Activated effector memory CD4-positive, alpha-beta T cell treated with anti-CD3 and anti-CD28 coated beads, Interleukin-2, amount 50 U/mL, for 16 hours (primary cell): ENCODE data around the gene SLC38A2.
"Not testable (repeated sequence)": the region's sequence is repeated elsewhere in the genome, so short reads cannot be mapped to it uniquely, and the experiment has no call there.

Experiments used
- DNase-seq: peaks from one replicate; pipeline ENCODE4 v3.0.0-alpha.2; 2020

The SLC38A2 gene

DNA sequence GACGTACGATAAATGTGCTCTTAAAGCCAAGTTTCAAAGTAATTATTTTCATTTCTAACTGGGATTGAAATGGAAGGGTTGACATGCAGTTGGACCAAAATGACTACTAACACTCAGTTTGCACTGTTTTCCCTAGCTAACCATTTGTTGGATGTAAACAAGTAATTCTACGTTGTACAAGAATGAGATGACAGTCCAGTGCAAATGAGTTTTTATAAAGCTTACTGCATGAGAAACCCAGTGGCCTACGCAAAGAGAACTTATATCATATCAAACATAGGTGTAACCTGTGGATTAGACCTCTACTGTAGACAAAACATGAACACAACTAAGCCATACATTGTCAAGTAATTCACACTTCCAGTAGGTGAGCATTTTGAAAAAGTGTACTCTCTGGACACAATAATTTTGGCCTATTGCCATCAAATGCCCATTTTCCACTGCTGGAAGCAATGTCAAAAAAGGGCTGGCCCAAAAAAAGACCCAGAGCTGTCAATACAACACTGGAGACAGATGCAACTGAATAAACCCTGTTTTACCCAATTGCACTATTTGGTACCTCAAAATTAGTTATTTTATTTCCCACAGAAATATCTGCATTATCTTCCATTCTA is 12.8 kb downstream of the SLC38A2 start:
- DNase-seq, result no peak

- no peak for DNase-seq
Observed at GRCh38 chr12:46358791-46359666, 13.5 kb downstream of the SLC38A2 start.

GRCh38 chr12:46358325-46358700 is 14.3 kb downstream of the SLC38A2 start:
- no peak for DNase-seq

DNA sequence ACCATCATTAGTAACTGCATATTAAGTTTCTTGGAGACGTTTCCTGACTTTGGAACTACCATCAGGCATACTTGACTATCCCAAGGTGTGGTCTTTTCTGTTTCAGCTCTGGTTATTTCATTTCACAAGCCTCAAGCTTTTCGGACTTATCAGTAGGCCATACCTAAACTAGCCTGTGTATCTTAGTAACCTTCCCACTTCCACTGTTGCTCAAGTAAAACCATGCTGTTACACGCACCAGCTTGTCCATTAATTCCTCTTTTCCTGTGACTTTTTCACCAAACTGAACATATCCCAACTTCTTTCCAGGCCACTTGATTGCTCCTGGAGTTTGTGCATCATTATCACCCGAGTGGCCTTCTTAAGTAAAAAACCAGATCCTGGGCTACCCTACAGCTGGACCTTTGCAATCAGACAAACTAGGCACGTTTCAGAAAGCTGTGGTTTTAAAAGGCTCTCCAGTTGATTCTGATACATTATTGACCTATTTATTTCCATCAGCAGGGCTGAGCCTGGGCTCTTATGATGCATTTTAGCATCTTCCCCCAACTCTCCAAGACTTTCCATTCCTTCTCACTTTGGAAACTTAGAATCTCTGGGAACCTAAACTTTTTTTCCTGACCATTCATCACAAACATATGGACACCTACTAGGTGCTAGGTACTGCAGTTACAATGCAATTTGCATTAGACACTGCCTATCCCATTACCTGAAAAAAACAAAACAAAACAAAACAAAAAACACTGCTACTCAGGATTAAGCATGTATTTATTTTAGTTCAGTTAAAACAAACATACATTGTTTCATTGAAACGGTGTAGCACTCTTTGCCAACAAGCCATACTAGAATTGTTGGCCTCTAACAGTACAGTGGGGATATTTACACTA is 14.9 kb downstream of the SLC38A2 start:
- DNase-seq, result no peak

- no peak for DNase-seq
Observed at GRCh38 chr12:46356655-46357437, 15.7 kb downstream of the SLC38A2 start.

- no peak for DNase-seq
Observed at GRCh38 chr12:46354802-46355199, 17.8 kb downstream of the SLC38A2 start.

- no peak for DNase-seq
Observed at GRCh38 chr12:46354111-46354801, 18.3 kb downstream of the SLC38A2 start.

DNA sequence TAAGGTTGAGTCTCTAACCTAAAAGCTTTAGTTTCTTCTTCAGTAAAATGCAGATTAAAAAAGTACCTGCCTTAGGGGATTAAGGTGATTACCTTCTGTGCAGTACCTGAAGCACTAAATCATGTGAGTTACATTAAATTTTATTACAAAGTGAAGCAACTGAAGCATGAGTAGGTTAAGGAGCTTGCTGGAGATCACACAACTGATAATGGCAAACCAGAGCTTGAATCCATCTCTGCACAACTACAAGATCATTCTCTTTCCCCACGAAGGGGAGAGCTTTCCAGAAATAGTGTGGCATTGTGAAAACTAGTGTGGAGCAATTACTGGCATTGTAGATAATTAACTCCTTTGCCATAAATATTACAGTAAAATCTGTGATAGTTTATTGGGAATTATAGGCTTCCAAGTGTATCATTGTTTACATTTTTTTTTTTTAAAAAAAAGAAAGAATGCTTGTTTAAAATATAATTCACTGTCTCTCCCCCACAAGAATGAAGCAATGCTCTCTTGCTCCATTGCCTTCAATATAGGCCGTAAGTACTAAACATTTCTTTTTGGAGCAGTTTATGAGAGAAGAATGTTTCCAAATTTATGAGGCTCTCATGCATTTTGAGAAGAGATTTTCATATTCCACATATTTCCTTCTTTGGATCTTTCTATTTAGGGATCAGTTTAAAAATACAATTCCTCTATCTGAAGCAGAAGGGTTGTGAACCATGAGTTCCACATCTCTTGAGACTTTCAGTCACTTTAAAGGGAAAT is 20.5 kb downstream of the SLC38A2 start:
- no peak for DNase-seq

DNA sequence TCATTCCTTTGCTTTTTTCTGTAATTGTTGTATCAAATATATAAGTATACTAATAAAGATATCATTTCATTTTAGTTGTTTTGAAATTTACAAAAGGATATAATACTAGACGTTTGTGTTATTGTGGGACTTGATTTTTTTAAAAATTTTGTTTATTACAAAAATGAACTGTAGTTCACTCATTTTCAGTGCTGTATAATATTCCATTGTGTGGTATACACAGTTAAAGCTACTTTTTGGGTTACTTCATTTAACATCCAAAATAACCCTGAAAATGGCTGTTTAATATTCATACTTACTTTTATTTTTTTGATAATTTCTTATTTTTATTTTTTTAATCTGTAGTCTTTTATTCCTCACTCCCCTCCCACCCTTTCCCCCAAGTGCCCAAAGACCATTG is 21.4 kb downstream of the SLC38A2 start:
- DNase-seq, result no peak

- DNase-seq, result no peak
Observed at GRCh38 chr12:46349253-46349652, 23.3 kb downstream of the SLC38A2 start.

DNA sequence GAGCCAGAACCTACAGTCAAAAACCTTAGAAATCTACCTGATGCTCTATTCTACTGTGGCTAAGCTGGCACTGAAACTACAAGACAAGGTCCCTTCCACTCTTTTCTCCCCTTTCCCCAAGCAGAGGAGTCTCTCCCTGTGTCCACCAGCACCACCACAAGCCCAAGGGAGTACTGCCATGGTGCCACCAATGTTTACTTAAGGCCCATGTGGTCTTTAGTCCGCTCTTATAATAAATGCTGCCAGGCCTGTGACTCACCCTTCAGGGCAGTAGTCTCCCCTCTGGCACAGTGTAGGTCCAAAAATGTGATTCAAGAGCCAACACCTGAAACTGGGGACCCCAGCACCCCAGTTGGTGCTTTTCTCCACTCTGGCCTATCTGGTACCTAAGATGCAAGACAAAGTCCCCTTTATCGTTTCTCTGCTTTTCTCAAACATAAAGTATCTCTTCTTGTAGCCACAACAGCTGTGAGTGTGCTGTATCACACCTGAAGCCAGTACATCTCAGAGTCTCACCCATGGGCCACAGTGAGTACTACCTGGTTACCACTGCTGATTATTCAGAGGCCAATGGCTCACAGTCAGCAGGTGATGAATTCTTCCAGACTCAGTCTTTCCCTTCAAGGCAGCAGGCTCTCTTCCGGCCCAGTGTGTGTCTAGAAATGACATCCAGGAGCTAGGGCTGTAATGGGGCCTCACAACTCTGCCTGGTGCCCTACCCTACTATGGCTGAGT is 29.3 kb downstream of the SLC38A2 start:
- no peak for DNase-seq

DNA sequence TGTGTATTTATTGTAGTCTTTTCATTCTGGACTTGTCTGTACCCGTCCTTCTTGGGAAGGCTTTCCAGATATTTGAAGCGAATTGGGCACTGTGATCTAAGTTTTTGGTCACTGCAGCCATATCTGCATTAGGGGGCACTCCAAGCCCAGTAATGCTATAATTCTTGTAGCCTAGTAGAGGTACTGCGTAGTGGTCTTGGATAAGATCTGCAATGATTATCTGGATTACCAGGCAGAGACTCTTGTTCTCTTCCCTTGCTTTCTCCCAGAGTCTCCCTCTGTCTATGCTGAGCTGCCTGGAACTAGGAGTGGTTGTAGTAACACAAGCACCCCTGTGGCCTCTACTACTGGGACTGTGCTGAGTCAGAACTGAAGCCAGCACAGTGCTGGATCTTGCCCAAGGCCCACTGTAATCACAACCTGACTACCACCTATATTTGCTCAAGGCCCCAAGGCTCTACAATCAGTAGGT is 30.0 kb downstream of the SLC38A2 start:
- DNase-seq, result peak; percentile 65

GRCh38 chr12:46339051-46339450 is 33.5 kb downstream of the SLC38A2 start:
- DNase-seq, result no peak

- no peak for DNase-seq
Observed at GRCh38 chr12:46332260-46332659, 40.3 kb downstream of the SLC38A2 start.

DNA sequence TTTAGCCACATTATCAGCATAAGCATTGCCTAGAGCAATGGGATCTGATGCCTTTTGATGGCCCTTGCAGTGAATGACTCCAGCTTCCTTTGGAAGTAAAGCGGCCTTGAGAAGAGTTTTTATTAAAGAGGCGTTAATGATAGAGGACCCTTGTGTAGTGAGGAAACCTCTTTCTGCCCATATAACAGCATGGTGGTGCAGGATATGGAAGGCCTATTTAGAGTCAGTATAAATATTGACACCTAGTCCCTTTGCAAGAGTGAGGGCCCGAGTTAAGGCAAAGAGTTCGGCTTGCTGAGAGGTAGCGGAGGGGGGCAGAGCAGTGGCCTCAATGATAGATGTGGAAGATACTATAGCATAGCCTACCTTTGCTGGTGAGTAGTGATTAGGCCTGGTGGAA is 47.5 kb downstream of the SLC38A2 start:
- not testable (repeated sequence) for DNase-seq

GRCh38 chr12:46320731-46321130 is 51.8 kb downstream of the SLC38A2 start:
- DNase-seq, result no peak

- no peak for DNase-seq
Observed at GRCh38 chr12:46318037-46318436, 54.5 kb downstream of the SLC38A2 start.
